Thoracic aorta (tissue), 2 donors: ENCODE results near the gene PSMC5. TPM values are rescaled to one million over a fixed set of nuclear protein-coding genes. Genes with fewer than 3 reads are reported as not detected.

ENCODE experiments used
- ATAC-seq: fragments of 150-250 bp; one replicate; pipeline ENCODE4 v1.8.0; 2017; ENCODE audit warnings: low read depth; ENCODE audit not compliant: insufficient number of reproducible peaks, low FRiP score
- DNase-seq: peaks from one replicate; pipeline ENCODE4 v3.0.0-alpha.2; 2020; ENCODE audit warnings: low spot score
- H3K27ac ChIP-seq, 2 donors: fragments of 200-600 bp; sonication (generic); 1 replicate in 1 of 2; 2 replicates in 1 of 2; pipeline ENCODE4 v1.5.1; 2016; ENCODE audit warnings: mild to moderate bottlenecking in 2 of 2, moderate library complexity in 2 of 2
- H3K27me3 ChIP-seq: fragments of 200-600 bp; sonication (generic); replicated peaks from 2 replicates; pipeline ENCODE4 v1.6.0; 2016; ENCODE audit warnings: mild to moderate bottlenecking; ENCODE audit not compliant: insufficient read depth
- H3K36me3 ChIP-seq: fragments of 200-600 bp; sonication (generic); one replicate; pipeline ENCODE4 v1.5.1; 2016
- H3K4me1 ChIP-seq, 2 donors: fragments of 200-600 bp; sonication (generic); 1 replicate in 1 of 2; 2 replicates in 1 of 2; pipeline versions ENCODE4 v1.5.1 to v1.6.0; 2016; ENCODE audit warnings: low read depth in 2 of 2, mild to moderate bottlenecking in 1 of 2; ENCODE audit not compliant: control insufficient read depth in 1 of 2
- H3K4me3 ChIP-seq: fragments of 200-600 bp; sonication (generic); 2 replicates; pipeline ENCODE4 v1.5.1; 2016; ENCODE audit warnings: mild to moderate bottlenecking
- H3K9me3 ChIP-seq: fragments of 200-600 bp; sonication (generic); 2 replicates; pipeline ENCODE4 v1.5.1; 2016
- total RNA-seq, 2 donors: library from RNA; depleted of rRNA; stranded (reverse); fragments of >200 nt; gene quantifications; one replicate each; pipeline versions ENCODE4 v1.1.0 to v1.2.3, GENCODE V29; 2016
- TF ChIP-seq, protein P1 (sequence below): fragments of 200-600 bp; sonication (generic); IDR thresholded peaks from one replicate; pipeline ENCODE4 v1.5.1; 2019; ENCODE audit warnings: antibody characterized with exemption

PSMC5 gene
- total RNA-seq, 2 donors from 2014 or later = 58.5 to 76.1 TPM

DNA sequence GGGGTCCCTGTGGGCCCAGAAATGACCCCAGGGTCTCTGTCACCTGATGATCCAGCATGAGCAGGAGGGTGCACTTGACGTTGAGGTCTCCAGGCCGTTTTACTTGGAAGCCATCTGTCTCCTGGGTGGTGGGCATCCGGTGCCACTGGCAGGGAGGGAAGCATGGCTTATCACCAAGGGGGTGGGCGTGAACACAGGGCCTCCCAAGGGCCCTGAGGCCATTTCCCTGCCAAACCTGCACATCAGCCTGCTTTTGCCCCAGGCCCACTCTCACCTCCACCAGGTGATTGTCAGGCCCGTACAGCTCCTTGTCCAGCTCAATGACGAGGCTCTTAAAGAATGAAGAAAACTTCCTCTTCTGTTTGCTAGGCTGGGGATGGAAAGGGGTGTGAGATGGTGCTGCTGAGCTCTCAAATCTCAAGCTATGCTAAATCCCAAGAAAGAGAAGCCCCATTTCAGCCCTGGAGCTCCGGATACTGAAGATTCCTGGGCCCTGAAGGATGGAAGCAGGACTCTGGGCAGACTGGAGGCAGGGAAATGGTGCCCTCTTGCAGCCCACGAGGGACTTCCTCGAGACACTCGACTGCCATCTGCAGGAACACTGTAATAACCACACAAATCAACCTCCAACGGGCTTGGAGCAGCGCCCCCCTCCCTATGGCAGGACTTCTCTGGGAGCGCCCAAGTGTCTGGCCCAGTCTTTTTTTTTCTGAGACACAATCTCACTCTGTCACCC lies 7.4 kb downstream of the PSMC5 start:
- H3K27me3 ChIP-seq = no peaks in the 10 kb centered on the region
- no peak for ATAC-seq
- peaks cover 21 to 44% of the 10 kb centered on the region in 2 donors for H3K4me1 ChIP-seq
- no peaks in the 10 kb centered on the region for H3K9me3 ChIP-seq
- TF ChIP-seq, protein P1, sequence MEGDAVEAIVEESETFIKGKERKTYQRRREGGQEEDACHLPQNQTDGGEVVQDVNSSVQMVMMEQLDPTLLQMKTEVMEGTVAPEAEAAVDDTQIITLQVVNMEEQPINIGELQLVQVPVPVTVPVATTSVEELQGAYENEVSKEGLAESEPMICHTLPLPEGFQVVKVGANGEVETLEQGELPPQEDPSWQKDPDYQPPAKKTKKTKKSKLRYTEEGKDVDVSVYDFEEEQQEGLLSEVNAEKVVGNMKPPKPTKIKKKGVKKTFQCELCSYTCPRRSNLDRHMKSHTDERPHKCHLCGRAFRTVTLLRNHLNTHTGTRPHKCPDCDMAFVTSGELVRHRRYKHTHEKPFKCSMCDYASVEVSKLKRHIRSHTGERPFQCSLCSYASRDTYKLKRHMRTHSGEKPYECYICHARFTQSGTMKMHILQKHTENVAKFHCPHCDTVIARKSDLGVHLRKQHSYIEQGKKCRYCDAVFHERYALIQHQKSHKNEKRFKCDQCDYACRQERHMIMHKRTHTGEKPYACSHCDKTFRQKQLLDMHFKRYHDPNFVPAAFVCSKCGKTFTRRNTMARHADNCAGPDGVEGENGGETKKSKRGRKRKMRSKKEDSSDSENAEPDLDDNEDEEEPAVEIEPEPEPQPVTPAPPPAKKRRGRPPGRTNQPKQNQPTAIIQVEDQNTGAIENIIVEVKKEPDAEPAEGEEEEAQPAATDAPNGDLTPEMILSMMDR = peak; percentile 35
- peaks cover 77% of the 10 kb centered on the region for H3K36me3 ChIP-seq
- H3K27ac ChIP-seq = peak overlapping the region in 1 of 2 donors; percentile 7
- H3K4me3 ChIP-seq = no peak overlapping the region
- no peak for DNase-seq

DNA sequence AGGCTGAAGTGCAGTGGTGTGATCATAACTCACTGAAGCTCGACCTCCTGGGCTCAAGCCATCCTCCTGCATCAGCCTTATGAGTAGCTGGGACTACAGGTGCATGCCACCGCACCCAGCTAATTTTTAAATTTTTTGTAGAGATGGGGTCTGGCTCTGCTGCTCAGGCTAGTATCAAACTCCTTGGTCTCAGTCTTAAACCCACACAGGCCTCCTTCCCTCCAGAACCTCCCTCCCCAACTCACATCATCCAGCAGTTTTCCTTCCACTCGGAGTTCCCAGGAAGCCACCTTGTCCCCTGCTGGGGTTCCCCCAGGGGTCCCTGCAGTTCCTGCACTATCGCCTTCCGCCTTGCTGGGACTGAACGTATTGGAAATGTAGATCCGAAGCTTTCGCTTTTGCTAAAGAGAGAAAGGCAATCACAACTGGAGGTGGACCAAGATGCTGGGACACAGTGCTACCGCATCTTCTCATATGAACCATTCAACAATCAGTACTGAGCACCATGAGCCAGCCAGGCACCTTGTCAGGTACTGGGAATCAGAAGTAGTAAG lies 8.0 kb downstream of the PSMC5 start:
- H3K27me3 ChIP-seq = no peaks in the 10 kb centered on the region
- peaks cover 27 to 46% of the 10 kb centered on the region in 2 donors for H3K4me1 ChIP-seq
- no peak overlapping the region for H3K27ac ChIP-seq
- no peak for DNase-seq
- ATAC-seq = no peak
- H3K36me3 ChIP-seq = peaks cover 70% of the 10 kb centered on the region
- no peaks in the 10 kb centered on the region for H3K9me3 ChIP-seq
- no peak overlapping the region for H3K4me3 ChIP-seq
- TF ChIP-seq, protein P1 = no peak

DNA sequence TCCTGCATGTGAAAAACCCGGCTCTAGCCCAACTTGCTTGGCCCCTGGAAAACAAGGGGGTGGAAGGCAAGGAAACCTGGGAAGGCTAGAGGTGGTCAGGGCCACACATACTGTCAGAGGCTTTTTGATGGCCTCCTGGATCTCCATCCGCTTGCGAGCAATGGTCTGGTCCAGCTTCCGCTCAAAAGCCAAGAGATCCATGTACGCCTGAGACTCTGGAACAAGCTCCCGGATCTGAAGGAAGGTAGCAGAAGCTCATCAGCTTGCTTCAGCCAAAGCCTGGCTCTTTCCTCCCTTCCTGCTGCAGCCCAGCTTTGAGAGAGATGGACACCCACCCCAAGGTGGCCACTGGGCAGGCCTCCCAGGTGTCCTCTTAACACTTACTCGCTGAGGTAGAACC lies 9.6 kb downstream of the PSMC5 start:
- H3K4me1 ChIP-seq = peaks cover 37 to 60% of the 10 kb centered on the region in 2 donors
- H3K9me3 ChIP-seq = no peaks in the 10 kb centered on the region
- no peak for ATAC-seq
- no peak for DNase-seq
- no peaks in the 10 kb centered on the region for H3K27me3 ChIP-seq
- H3K4me3 ChIP-seq = no peak overlapping the region
- H3K36me3 ChIP-seq = peaks cover 55% of the 10 kb centered on the region
- peak overlapping the region; percentile 93 to 94 for H3K27ac ChIP-seq
- TF ChIP-seq, protein P1 = no peak

DNA sequence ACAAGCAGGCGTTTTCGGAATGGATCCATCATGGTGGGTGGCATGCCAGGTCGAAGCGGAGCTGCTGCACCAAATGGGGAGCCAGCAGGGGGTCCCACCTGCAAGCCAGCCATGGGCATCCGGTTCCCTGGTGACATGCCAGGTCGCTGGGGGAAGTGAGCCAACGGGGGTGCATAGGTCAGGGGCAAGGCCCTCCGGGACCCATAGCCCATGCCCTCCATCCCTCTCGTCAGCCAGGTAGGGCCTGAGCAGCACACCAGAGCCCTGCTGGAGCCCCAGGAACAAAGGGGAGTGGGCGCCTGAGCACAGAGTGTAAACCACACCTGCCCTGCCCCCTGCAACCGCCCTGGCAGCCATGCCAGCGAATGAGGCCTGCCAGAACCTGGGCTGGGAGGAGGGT lies 10.2 kb downstream of the PSMC5 start:
- peaks cover 48% of the 10 kb centered on the region for H3K36me3 ChIP-seq
- no peak for DNase-seq
- peak overlapping the region; percentile 93 to 94 for H3K27ac ChIP-seq
- no peak for ATAC-seq
- TF ChIP-seq, protein P1 = no peak
- no peaks in the 10 kb centered on the region for H3K9me3 ChIP-seq
- peaks cover 37 to 60% of the 10 kb centered on the region in 2 donors for H3K4me1 ChIP-seq
- H3K27me3 ChIP-seq = no peaks in the 10 kb centered on the region
- H3K4me3 ChIP-seq = no peak overlapping the region

DNA sequence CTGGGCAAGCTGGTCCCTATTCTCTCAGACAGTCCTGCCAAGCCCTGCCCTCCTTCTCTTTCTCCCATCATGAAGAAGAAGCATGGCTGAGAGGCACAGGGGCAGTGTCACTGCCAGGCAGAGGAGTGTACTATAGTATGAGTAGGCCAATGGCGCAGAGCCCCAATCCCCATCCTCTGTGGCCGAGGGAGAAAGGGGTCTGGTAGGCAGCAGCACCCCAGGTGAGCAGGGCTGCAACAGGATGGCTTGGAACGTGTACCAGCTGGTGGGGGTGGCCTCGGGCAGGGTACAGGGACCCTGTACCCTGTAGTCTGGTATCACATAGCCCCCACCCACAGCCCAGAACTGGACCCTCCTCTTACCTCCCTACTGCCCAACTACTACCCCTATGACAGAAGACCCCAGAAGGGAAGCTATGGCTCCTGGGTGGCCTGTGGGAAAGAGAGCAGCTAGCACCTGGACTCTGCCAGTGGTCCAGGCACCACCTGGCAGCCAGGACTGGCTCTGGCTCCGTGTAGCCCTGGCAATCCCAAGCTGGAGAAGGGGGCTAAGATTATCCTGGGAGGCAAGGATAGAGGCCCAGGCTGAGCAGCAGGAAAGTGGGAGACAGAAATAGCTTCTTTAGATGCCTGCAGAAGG lies 10.8 kb downstream of the PSMC5 start:
- peaks cover 37 to 60% of the 10 kb centered on the region in 2 donors for H3K4me1 ChIP-seq
- DNase-seq = no peak

More for the DNA sequence above, 10.8 kb downstream of the PSMC5 start:
- Histone ChIP-seq H3K4me3 (peak overlapping the region; percentile 58), H3K36me3 (peaks cover 42% of the 10 kb centered on the region), H3K9me3 (no peaks in the 10 kb centered on the region), H3K27ac (peak overlapping the region; percentile 93 to 94), H3K27me3 (no peaks in the 10 kb centered on the region)
- TF ChIP-seq, protein P1 = no peak
- ATAC-seq = no peak
